CD14-positive monocyte (primary cell): ENCODE data around the gene GRIK2. TPM values are rescaled to one million over a fixed set of nuclear protein-coding genes. Genes with fewer than 3 reads are reported as not detected.
"Not testable (repeated sequence)": the region's sequence is repeated elsewhere in the genome, so short reads cannot be mapped to it uniquely, and the experiment has no call there.

Experiments
- DNase-seq, 3 donors: peaks; one replicate each; pipeline ENCODE4 v3.0.0-alpha.2; 2011 to 2022
- H2AFZ ChIP-seq: 2 replicates; pipeline ENCODE4 v1.6.0; 2012; ENCODE audit warnings: mild to moderate bottlenecking, low read depth, low read length, inconsistent platforms; ENCODE audit not compliant: insufficient read depth, poor library complexity, severe bottlenecking
- H3K27ac ChIP-seq, 2 donors: 1 replicate in 1 of 2; 2 replicates in 1 of 2; pipeline ENCODE4 v1.5.1; 2012 to 2013; ENCODE audit warnings: low read length in 2 of 2, control low read depth in 1 of 2, inconsistent platforms in 1 of 2, low read depth in 1 of 2, mild to moderate bottlenecking in 1 of 2
- H3K27me3 ChIP-seq, 2 donors: one replicate each; pipeline versions ENCODE4 v1.6.0 to v1.6.1; 2011 to 2013; ENCODE audit warnings: low read length in 2 of 2; ENCODE audit not compliant: control insufficient read depth in 2 of 2, insufficient read depth in 2 of 2
- H3K36me3 ChIP-seq, 2 donors: replicated peaks in 1 of 2; 1 replicate in 1 of 2; 2 replicates in 1 of 2; pipeline versions ENCODE4 v1.5.1 to v1.6.1; 2012 to 2013; ENCODE audit warnings: low read length in 2 of 2, control low read depth in 1 of 2, inconsistent platforms in 1 of 2, mild to moderate bottlenecking in 1 of 2; ENCODE audit not compliant: insufficient read depth in 2 of 2, control insufficient read depth in 1 of 2
- H3K4me1 ChIP-seq, 2 donors: 1 replicate in 1 of 2; 2 replicates in 1 of 2; pipeline versions ENCODE4 v1.5.1 to v1.6.1; 2012 to 2013; ENCODE audit warnings: low read length in 2 of 2, control low read depth in 1 of 2, inconsistent platforms in 1 of 2, mild to moderate bottlenecking in 1 of 2, moderate library complexity in 1 of 2; ENCODE audit not compliant: insufficient read depth in 2 of 2, control insufficient read depth in 1 of 2
- H3K4me2 ChIP-seq: replicated peaks from 2 replicates; pipeline ENCODE3; 2012; ENCODE audit warnings: low read length, moderate library complexity, mild to moderate bottlenecking; ENCODE audit not compliant: poor library complexity, severe bottlenecking; ENCODE audit errors: extremely low read depth
- H3K4me3 ChIP-seq, 3 experiments: fragments of 200-600 bp in 1 of 3; sonication (generic) in 1 of 3; replicated peaks in 1 of 3; 1 replicate in 2 of 3; 2 replicates in 1 of 3; pipeline ENCODE4 v1.5.1; 2011 to 2013; ENCODE audit warnings: low read length in 3 of 3, mild to moderate bottlenecking in 3 of 3, control low read depth in 2 of 3, low read depth in 2 of 3, inconsistent platforms in 1 of 3, moderate library complexity in 1 of 3
- H3K79me2 ChIP-seq: 2 replicates; pipeline ENCODE4 v1.6.0; 2012; ENCODE audit warnings: mild to moderate bottlenecking, control low read depth, inconsistent platforms, low read length, moderate library complexity; ENCODE audit not compliant: insufficient read depth
- H3K9ac ChIP-seq: 2 replicates; pipeline ENCODE4 v1.6.0; 2017; ENCODE audit warnings: low read length, mild to moderate bottlenecking; ENCODE audit not compliant: insufficient read depth, poor library complexity, severe bottlenecking
- H3K9me3 ChIP-seq, 2 donors: replicated peaks in 1 of 2; 1 replicate in 1 of 2; 2 replicates in 1 of 2; pipeline versions ENCODE4 v1.5.1 to v1.6.1; 2012 to 2013; ENCODE audit warnings: low read length in 2 of 2, control low read depth in 1 of 2; ENCODE audit not compliant: control insufficient read depth in 1 of 2, insufficient read depth in 1 of 2
- H4K20me1 ChIP-seq: 2 replicates; pipeline ENCODE4 v1.6.0; 2012; ENCODE audit warnings: mild to moderate bottlenecking, low read length, control low read depth, moderate library complexity; ENCODE audit not compliant: insufficient read depth
- H3K27ac Mint-ChIP-seq, 7 donors: one replicate each; pipeline ENCODE4 v1.8.0; 2020; ENCODE audit warnings: mild to moderate bottlenecking in 7 of 7, mixed read lengths in 7 of 7, moderate library complexity in 6 of 7, inconsistent platforms in 2 of 7
- H3K27me3 Mint-ChIP-seq, 3 donors: one replicate each; pipeline ENCODE4 v1.8.0; 2021 to 2022; ENCODE audit warnings: low read depth in 3 of 3, mild to moderate bottlenecking in 3 of 3, mixed read lengths in 3 of 3, moderate library complexity in 3 of 3, inconsistent platforms in 1 of 3
- H3K36me3 Mint-ChIP-seq, 2 donors: one replicate each; pipeline ENCODE4 v1.8.0; 2020; ENCODE audit warnings: mixed read lengths in 2 of 2, inconsistent platforms in 1 of 2, mild to moderate bottlenecking in 1 of 2
- H3K4me1 Mint-ChIP-seq: one replicate; pipeline ENCODE4 v1.8.0; 2020; ENCODE audit warnings: mild to moderate bottlenecking, mixed read lengths
- H3K4me3 Mint-ChIP-seq, 2 donors: one replicate each; pipeline ENCODE4 v1.8.0; 2020; ENCODE audit warnings: mild to moderate bottlenecking in 2 of 2, mixed read lengths in 2 of 2, moderate library complexity in 1 of 2
- H3K9me3 Mint-ChIP-seq, 7 donors: one replicate each; pipeline ENCODE4 v1.8.0; 2020 to 2022; ENCODE audit warnings: mixed read lengths in 7 of 7, mild to moderate bottlenecking in 6 of 7, moderate library complexity in 6 of 7, inconsistent platforms in 2 of 7
- CTCF ChIP-seq: fragments of 200-600 bp; IDR thresholded peaks from one replicate; pipeline ENCODE4 v1.8.0; 2022; ENCODE audit warnings: antibody characterized with exemption, mild to moderate bottlenecking
- WGBS: methylation state at CpG from one replicate; pipeline ENCODE4 v1.1.5; 2013; ENCODE audit warnings: missing lambda C conversion rate; ENCODE audit not compliant: insufficient coverage; 5-methylcytosine and 5-hydroxymethylcytosine counted together
- intact Hi-C, 2 donors: fragments of 100-400 bp; cut with micrococcal nuclease; formaldehyde crosslinking; loops; one replicate each; pipeline versions ENCODE4 v1.15.0 to v1.15.1; 2023
- polyA plus RNA-seq, 3 donors: library from polyadenylated mRNA; depleted of rRNA in 1 of 3; unstranded in 2 of 3; stranded (reverse) in 1 of 3; fragments of 300-500 nt in 2 of 3; fragments of >200 nt in 1 of 3; fragmentation: Illumina TruSeq in 2 of 3; gene quantifications; 1 replicate in 2 of 3; 2 replicates in 1 of 3; pipeline ENCODE4 v1.2.3, GENCODE V29; 2012 to 2021

Gene GRIK2
- polyA plus RNA-seq, 3 donors: not detected

DNA sequence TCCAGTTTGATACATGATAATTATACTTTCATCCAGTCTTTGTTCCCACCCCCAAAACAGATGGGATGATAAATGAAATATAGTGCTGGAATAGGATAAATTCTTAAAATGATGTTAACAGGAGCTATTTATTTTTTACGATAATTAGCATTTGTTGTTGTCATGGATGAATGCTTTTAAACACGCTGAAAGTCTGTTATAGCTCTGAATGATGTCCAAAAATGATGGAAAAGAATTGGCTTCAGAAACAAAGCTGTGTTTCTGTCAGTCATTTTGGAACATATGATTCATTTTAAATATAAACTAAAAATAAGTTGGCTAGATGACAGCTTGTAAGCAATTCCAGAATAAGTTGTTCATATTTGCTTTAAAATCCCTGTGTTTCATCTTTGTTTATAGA is 237.4 kb downstream of the GRIK2 start:
- DNase-seq: no peak
- Histone ChIP-seq H3K4me2 (no peak overlapping the region), H3K4me3 (no peak overlapping the region), H3K27ac (no peak overlapping the region), H2AFZ (no peak overlapping the region), H3K4me1 (no peaks in the 10 kb centered on the region), H3K9ac (no peak overlapping the region), H3K9me3 (no peaks in the 10 kb centered on the region), H3K27me3 (no peaks in the 10 kb centered on the region), H4K20me1 (no peaks in the 10 kb centered on the region), H3K36me3 (no peaks in the 10 kb centered on the region), H3K79me2 (no peaks in the 10 kb centered on the region)
- Mint-ChIP-seq H3K27ac (no peak overlapping the region), H3K4me1 (no peaks in the 10 kb centered on the region), H3K4me3 (no peak overlapping the region), H3K9me3 (peaks cover 0 to 3% (median 2%) of the 10 kb centered on the region in 7 donors), H3K36me3 (no peaks in the 10 kb centered on the region), H3K27me3 (peaks cover 0 to 1% (median 1%) of the 10 kb centered on the region in 3 donors)
- intact Hi-C loops: no loop called here
- TF ChIP-seq CTCF: no peak
- no CpG with 5 or more reads among the region's 2 CpGs for WGBS

DNA sequence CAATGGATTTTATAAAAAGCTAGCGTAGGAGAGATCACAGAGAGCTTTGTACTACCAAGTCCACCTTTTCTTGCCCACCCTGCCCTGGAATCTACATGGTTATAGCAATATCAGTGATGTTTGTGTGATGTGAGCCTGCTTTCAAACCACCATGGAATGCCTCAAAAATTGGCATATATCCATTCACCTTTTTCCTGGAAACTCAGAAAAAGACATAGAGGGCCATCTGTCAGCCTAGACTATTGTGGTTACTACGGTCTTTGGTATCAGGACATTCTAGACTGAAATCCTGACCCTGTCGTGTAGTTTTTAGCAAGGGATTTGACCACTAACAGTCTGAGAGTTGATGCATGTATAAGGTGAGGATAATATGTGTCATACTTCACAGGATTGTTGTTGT is 239.6 kb downstream of the GRIK2 start:
- intact Hi-C loops: no loop called here
- peaks cover 0 to 1% (median 1%) of the 10 kb centered on the region in 3 donors for H3K27me3 Mint-ChIP-seq
- no peaks in the 10 kb centered on the region for H3K36me3 Mint-ChIP-seq
- peaks cover 0 to 4% (median 3%) of the 10 kb centered on the region in 7 donors for H3K9me3 Mint-ChIP-seq
- H2AFZ ChIP-seq: no peak overlapping the region
- H3K27me3 ChIP-seq: no peaks in the 10 kb centered on the region
- H3K9ac ChIP-seq: no peak overlapping the region
- no peaks in the 10 kb centered on the region for H3K4me1 ChIP-seq
- H3K36me3 ChIP-seq: no peaks in the 10 kb centered on the region
- no peaks in the 10 kb centered on the region for H3K9me3 ChIP-seq
- no peak overlapping the region for H3K4me3 ChIP-seq
- no peak overlapping the region for H3K27ac ChIP-seq
- WGBS: 71% methylated on average over 2 of the region's 3 CpGs
- H3K4me2 ChIP-seq: no peak overlapping the region
- TF ChIP-seq CTCF: no peak
- no peaks in the 10 kb centered on the region for H3K79me2 ChIP-seq
- no peaks in the 10 kb centered on the region for H4K20me1 ChIP-seq
- no peaks in the 10 kb centered on the region for H3K4me1 Mint-ChIP-seq
- DNase-seq: no peak
- H3K4me3 Mint-ChIP-seq: no peak overlapping the region
- no peak overlapping the region for H3K27ac Mint-ChIP-seq

DNA sequence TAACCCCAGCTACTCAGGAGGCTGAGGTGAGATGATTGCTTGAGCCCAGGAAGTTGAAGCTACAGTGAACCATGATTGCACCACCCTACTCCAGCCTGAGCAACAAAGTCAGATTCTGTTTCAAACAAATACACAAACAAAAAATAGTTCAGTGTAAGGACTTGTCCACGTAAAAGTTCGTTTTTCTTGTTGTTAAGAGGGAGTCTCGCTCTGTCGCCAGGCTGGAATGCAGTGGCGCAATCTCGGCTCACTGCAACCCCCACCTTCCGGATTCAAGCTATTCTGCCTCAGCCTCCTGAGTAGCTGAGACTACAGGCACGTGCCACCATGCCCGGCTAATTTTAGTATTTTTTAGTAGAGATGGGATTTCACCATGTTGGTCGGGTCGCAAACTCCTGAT is 245.4 kb downstream of the GRIK2 start:
- H4K20me1 ChIP-seq, H3K79me2 ChIP-seq, H3K9ac ChIP-seq, H3K36me3 Mint-ChIP-seq, intact Hi-C loops, H3K36me3 ChIP-seq, H3K27me3 ChIP-seq, H3K4me3 Mint-ChIP-seq, H2AFZ ChIP-seq, H3K4me1 ChIP-seq, H3K4me2 ChIP-seq, H3K4me1 Mint-ChIP-seq, H3K27me3 Mint-ChIP-seq, H3K4me3 ChIP-seq, H3K9me3 ChIP-seq, H3K9me3 Mint-ChIP-seq, DNase-seq, H3K27ac ChIP-seq: not testable (repeated sequence)
- WGBS: 94% methylated on average over 8 of the region's 11 CpGs
- H3K27ac Mint-ChIP-seq: peak overlapping the region in 1 of 7 donors; percentile 45
